Right kidney (tissue), 9 donors: Measurements from ENCODE around the gene PPP1CB.

Source experiments
- DNase-seq: peaks from one replicate; pipeline ENCODE4 v3.0.0-alpha.2; 2016
- long read RNA-seq, 8 donors: transcript quantifications; one replicate each; lab custom pipeline, GENCODE V29; 2026

PPP1CB gene
- long read RNA-seq, donor 1, full-length matches to known transcripts, result 46 of 56 reads
- long read RNA-seq, donor 1, partial matches to known transcripts, result 10 of 56 reads
- long read RNA-seq, donor 1, other reads (novel, unspliced or antisense), result 0 of 56 reads
- long read RNA-seq, donor 2, full-length matches to known transcripts, result 57 of 154 reads
- long read RNA-seq, donor 2, partial matches to known transcripts, result 97 of 154 reads
- long read RNA-seq, donor 2, other reads (novel, unspliced or antisense), result 0 of 154 reads
- long read RNA-seq, donor 3, full-length matches to known transcripts, result 26 of 33 reads
- long read RNA-seq, donor 3, partial matches to known transcripts, result 7 of 33 reads
- long read RNA-seq, donor 3, other reads (novel, unspliced or antisense), result 0 of 33 reads
- long read RNA-seq, donor 4, full-length matches to known transcripts, result 47 of 172 reads
- long read RNA-seq, donor 4, partial matches to known transcripts, result 125 of 172 reads
- long read RNA-seq, donor 4, other reads (novel, unspliced or antisense), result 0 of 172 reads
- long read RNA-seq, donor 5, full-length matches to known transcripts, result 38 of 57 reads
- long read RNA-seq, donor 5, partial matches to known transcripts, result 19 of 57 reads
- long read RNA-seq, donor 5, other reads (novel, unspliced or antisense), result 0 of 57 reads
- long read RNA-seq, donor 6, full-length matches to known transcripts, result 54 of 94 reads
- long read RNA-seq, donor 6, partial matches to known transcripts, result 40 of 94 reads
- long read RNA-seq, donor 6, other reads (novel, unspliced or antisense), result 0 of 94 reads
- long read RNA-seq, donor 7, full-length matches to known transcripts, result 85 of 283 reads
- long read RNA-seq, donor 7, partial matches to known transcripts, result 198 of 283 reads
- long read RNA-seq, donor 7, other reads (novel, unspliced or antisense), result 0 of 283 reads
- long read RNA-seq, donor 8, full-length matches to known transcripts, result 53 of 74 reads
- long read RNA-seq, donor 8, partial matches to known transcripts, result 21 of 74 reads
- long read RNA-seq, donor 8, other reads (novel, unspliced or antisense), result 0 of 74 reads

DNA sequence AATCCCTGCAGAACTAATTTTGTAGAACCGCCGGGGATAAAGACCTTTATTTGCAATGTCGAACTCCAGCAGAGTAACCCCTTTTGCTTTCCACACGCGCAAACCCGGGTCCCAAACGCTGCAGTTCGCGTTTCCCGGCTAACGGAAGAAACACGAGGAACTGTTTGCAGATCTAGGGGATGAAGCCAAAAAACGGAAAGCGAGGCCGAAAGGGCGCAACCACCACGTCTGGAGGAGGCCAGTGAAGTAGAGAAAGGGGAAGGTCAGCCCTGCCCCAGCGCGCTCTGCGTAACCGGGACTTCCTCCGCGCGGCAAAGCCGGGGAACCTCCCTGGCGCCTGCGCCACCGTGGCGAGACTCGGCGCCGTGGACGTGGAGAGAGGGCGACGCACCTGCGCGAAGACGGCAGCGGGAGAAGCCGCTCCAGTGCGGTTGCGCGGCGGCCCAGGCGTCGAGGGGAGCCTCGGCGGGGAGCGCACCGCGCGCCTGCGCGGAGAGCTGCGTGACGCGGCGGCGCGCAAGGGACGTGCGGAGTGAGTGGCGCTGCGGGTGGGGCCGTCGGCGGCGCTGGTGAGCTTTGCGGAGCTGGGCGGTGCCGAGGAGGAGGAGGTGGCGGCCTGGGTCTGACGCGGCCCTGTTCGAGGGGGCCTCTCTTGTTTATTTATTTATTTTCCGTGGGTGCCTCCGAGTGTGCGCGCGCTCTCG lies at the start of gene PPP1CB:
TSS of gene PPP1CB (plus strand) at position 579 of the 704 bp plus-strand sequence. CDS start 295 bp downstream, outside the sequence.
- peak; percentile 98 for DNase-seq

DNA sequence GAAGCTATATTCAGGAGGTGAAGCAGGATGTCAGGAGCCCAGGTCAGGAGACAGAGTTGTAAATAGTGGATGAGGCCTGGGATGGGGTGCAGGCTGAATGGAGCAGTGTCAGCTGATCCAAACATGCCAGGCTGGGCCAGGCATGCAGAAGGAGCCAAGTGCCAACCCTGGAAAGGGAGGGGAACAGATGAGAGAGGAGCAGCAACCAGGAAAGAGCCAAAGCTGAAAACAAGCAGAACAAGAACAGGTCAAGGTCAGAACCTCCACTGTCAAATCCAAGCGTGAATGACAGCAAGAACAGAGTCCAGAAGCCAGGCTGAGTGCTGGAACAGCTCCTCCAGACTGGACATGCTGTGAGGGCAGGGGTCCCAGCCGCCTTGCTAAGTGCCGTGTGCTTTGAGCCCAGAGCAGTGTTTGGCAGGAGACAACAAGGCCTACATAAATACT lies 49.2 kb upstream of the PPP1CB start:
- no peak for DNase-seq

DNA sequence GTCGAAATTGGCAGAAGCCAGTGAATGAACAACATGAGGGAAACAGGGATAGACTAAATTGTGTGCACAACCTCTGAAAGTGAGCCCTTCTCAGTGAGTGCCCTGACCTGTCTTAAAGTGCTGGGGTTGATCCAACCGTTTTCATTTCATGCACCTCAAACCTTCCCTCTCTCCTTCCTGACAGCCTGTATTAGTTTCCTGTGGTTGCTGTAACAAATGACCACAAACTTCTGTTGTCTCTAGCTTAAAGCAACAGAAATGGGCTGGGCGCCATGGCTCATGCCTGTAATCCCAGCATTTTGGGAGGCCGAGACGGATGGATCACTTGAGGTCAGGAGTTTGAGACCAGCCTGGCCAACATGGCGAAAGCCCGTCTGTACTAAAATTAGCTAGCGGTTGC lies 48.8 kb upstream of the PPP1CB start:
- DNase-seq, result no peak

DNA sequence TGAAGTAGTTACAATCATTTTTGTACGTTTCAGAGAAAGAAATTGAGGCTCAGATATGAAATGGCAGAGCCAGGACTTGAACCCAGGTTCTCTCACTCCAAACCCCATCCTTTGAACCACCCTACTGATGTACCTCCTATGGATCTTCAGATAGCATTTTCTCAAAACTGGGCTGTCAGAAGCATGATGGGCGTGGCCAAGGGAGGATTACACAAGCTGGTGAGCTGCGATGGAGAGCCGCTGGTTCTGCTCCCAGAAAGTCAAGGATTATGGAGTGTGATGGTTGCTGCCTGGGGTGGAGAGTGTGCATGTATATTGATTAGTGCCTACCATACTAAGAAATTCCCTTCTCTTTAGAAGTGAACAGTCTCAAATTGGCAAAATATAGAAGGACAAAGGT lies 47.0 kb upstream of the PPP1CB start:
- DNase-seq, result no peak

DNA sequence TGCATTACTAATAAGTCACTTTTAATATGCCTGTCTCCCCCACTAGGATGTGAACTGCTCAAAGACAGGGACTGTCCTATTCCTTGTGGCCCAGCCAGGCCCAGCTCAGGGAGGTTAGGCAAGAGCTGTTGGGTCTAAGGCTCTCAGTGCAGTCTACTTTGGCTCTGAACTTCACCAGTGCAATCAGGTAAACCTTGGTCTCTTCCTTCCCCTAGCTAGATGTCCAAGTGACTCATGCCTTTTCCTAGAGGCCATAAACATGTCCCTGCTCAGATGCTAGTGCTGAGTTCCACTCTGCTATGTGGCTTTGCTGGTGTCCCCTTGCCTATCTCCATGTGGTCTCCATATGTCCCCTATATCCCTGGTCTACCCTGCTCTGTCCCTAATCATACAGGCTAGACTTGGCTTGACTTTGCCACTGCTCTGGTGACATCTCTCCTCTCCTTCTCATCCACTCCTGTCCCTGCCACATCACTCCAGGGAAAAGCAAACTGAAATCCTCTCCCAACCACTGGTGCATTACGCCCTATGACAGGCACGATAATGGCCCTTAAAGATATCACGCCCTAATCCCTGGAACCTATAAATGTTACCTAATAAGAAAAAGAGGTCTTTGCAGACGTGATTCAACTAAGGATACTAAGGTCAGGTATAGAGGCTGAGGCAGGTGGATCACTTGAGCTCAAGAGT lies 45.7 kb upstream of the PPP1CB start:
- no peak for DNase-seq

DNA sequence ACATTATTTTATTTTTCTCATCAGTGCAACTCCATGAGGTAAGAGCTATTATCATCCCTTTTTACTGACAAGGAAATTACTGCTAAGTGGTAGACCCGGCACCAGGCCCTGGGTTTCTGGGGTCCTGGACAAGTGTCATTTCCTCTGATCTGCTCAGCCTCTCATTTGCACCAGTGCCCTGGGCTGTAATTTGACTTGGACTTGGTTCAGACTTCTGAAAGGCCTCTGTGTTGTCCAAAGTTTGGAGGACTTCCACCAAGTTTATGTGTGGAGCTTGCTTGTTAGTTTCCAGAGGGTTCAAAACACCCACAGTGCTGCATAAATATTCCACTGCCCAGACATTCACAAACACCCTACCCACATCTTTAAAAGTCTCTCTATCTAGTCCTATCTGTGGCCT lies 44.0 kb upstream of the PPP1CB start:
- DNase-seq, result no peak

DNA sequence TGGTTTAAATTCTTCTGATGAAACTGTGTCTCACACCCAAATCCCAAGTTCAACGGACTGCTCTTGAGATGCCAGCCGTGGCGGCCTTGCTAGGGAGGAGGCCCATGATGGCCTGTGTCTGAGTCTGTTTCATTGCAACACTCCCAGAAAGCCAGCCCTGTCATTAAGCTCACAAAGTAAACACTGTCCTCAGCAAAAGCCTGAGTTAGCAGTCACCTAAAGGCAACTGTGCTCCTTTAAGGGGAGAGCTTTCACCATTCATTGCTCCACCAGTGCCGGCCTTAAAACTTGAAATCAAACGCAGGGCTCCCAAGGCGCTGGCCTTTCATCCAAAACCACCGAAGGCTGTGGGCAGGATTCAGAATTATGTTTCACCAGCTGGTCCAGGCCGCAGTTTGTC lies 42.5 kb upstream of the PPP1CB start:
- no peak for DNase-seq

DNA sequence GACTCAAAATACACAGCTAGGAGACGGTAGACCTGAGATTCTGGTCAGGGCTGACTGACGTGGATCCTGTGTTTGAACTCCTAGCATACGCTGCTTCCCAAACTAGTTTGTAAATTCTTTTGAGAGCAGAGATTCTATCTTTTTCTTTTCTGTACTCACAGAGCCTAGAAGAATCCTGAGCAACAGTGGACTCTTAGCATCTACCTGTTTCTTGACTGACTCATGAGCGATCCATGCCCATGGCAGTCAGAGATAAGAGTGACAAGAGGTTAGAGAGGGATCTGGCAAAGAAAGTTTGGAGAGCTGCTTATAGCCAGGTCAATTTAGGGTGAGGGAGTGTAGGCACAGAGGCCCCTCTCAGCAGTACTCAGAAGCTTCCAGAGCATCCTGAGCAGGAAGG lies 41.1 kb upstream of the PPP1CB start:
- DNase-seq, result no peak

DNA sequence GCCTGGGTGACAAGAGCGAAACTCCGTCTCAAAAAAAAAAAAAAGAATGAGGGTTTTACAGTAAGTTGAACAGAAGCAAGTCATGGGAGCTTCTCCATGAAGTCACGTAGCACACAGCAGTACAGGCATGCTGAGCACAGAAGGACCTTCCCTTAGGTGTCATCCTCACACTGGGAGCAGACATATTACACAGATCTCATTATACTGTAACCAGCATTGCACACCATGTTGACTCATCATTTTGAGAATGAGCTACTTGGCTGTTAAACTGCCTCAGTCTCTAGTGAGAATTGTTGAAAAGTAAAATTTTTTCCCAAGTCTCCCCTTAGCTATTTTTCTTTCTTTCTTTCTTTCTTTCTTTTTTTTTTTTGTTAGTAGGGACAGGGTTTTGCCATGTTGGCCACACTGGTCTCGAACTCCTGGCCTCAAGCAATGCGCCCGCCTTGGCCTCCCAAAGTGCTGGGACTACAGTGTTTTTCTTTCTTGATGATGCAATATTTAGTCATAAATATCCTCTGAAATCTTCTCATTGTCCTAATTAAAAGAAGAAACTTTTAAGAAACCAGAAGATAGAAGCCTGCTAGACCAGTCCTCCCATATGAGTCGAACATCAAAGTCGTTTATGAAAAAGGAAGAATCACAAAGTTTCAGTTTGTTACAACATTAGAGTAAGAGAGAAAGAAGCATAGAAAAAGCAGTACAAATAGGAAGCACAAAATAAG lies 37.9 kb upstream of the PPP1CB start:
- DNase-seq, result no peak

DNA sequence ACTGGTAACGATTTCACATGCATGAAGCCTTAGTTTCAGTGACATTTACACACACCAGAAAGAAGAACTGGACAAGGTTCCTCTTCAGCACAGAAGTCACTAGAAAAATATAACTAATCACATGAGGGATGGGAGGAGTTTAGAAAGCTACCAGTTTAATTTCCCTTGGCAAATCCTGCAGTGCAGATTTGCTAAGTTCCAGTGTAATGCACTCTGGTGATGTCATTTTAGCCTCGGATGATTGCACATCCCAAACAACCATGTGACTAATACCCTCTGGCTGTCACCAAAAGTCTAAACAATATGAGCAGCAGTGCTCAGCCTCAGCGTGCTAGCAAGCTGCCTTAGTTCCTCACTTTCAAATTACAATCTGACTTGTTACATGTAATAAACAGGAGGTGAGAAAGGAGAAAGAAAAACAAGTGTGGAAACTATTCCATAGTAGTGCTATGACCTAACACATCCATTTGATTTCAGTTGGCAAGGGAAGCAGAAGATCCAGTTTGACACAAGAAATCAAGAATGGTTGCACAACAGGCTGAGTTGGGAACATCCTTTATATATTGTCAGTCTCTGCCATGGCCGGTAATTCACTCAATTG lies 35.3 kb upstream of the PPP1CB start:
- peak; percentile 56 for DNase-seq

DNA sequence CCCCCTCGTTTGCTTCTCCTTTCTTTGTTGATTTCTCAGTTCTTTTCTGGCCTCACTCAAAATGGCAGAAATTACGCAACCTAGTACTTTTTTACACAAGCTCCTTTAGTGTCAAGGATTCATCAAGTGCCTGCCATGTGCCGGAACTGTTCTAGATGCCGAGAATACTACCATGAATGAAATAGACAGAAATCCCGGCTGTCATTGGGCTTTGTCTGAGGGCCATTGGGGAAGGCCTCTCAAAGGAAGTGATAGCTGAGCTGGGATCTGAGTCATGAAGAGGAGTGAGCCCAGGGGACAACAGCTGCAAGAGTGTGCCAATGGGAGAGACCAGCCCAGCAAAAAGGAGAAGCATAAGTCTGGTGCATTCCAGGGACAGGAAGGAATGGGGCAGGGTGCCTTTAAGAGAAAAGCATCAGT lies 34.3 kb upstream of the PPP1CB start:
- no peak for DNase-seq

DNA sequence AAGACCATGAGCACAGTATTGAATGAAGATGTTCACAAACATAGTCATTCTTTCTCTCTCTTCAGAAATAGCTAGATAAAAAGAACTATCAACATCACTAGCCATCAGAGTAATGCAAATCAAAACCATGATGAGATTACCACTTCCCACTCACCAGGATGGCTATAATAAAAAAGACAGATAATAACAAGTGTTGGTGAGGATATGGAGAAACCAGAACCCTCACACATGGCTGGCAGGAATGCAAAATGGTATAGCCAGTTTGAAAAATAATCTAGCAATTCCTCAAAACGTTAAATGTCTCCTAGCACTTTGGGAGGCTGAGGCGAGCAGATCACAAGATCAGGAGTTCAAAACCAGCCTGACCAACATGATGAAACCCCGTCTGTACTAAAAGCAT lies 31.3 kb upstream of the PPP1CB start:
- DNase-seq, result no peak

DNA sequence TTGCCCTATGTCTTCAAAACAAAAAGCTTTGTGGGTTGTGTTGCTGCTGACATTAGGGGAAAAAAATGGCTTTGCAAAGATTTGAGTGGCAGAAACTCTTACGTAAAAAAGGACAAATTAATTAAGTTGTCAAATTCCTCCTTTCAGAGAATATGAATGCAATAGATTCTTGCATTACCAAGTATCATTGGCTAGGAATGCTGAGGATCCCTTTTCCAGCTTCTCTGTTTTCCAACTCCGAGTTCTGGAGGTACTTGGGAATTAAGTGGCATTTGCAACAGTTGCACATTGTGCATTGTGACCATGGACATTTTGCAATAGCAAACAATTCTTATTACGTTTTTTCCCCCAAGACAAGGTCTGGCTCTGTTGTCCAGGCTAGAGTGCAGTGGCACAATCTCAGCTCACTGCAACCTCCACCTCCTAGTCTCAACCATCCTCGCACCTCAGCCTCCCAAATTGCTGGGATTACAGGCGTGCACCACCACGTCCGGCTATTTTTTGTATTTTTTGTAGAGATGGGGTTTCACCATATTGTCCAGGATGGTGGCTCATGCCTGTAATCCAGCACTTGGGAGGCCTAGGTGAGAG lies 29.9 kb upstream of the PPP1CB start:
- DNase-seq, result no peak

DNA sequence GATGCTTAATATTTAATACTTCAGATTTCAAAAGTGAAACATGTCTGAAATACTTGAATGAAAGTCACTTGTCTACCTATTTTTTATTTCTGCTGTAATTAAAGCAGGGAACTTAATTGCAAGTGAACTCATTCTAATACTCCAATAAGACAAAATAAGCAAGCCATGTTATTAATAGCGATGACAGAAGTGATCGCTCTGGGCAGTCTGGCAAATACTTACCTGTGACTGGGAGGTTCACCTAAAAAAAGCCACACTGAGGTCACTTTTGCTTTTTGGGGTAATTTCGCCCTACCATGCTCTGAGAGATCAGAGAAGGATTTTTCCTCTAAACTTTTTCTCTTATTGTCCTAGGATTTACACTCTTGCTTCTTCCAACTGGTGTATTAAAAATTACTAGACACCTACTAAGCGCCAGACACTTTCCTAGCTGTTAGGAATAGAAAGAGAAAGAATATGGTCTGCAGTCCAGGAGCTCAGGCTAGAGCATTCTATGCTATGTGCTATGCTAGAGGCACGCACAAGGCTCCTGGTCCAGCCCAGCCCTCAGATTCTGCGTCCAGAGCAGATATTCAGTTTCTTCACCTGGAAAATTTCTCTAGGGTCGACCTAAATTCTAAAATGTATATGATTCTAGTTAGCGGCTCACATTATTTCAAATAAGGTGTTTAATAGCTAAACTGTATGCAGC lies 26.5 kb upstream of the PPP1CB start:
- no peak for DNase-seq

DNA sequence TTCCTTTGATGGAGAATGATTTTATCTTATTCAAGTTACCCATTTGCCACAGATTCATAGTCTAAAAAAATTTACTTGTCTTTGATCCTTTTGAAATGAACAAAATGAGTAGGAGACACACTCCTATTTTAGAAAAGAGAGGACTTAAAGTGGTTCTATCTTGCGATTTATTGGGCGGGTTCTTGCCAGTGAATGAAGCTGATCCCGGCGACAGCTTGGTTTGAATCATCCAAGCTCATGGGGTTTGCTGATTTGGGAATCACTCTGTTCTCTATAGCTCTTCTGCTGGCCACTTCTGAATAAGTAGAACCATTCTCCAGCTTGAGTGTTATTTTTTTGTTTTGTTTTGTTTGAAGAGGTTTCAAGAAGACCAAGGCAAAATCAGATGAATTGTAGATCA lies 25.5 kb upstream of the PPP1CB start:
- DNase-seq, result no peak

DNA sequence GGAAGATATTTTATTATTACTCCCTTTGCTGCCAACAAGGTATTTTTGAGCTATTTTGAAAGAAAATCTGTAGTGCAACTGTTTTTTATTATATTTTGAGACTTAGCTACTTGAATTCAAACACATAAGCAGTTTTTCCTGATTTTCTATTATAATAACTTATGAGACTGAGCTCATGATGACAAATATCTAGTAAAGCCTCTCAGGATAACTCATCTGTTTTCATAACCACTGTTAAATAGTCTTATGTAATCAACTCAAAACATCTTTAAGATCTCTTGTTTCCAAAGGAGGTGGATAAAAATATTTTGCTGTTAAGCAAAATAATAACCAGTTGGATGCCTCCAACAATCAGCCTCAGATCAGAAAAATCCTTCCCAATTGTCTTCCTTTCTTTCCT lies 21.9 kb upstream of the PPP1CB start:
- no peak for DNase-seq

DNA sequence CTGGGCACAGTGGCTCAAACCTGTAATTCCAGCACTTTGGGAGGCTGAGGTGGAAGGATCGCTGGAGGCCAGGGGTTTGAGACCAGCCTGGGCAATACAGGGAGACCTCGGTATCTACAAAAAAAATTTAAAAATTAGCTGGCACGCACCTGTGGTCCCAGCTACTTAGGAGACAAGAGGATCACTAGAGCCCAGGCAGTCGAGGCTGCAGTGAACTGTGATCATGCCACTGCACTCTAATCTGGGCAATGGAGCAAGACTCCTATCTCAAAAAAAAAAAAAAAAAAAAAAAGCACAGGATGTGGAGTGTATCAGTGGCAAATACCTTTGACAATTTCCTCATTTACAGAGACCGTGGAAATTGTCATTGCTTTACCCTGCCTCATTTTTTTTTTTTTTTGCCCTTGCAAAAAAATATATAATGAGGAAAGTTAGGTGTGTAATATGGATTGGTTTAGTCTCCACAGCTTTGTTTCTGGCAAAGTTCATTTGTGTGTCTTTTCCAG lies 20.9 kb upstream of the PPP1CB start:
- no peak for DNase-seq

DNA sequence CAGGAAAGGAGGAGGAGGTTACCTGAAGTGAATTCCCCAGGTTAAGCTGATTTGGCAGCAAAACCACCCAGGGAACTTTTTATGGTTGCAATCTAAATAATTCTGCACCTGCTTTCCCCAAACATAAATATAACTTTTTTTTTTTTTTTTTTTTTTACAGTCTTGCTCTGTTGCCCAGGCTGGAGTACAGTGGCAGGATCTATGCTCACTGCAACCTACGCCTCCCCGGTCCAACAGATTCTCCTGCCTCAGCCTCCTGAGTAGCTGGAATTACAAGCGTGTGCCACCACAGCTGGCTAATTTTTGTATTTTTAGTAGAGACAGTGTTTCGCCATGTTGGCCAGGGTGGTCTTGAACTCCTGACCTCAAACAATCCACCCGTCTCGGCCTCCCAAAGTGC lies 16.1 kb upstream of the PPP1CB start:
- no peak for DNase-seq

DNA sequence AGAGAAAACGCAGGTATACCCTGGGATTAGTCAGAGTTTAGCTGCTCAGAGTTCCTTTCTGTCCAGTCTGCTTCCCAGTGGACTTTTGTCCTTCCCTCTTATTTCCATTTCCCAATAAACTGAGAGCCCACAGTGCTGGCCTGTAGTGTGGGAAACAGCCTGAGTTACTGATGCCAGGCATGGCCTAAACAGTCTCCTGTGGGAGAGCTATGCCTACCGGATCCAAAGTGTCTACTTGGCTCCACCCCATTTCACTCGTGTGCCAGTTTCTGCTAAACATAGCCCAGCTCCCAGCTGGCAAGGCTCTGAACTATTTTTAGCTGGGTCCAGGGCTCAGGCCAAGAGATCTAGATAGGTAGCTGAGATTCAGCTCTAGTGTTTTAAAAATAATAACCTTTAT lies 15.6 kb upstream of the PPP1CB start:
- DNase-seq, result no peak
